Heart left ventricle (tissue), 16 donors: ENCODE results near the gene ENO1. TPM values are rescaled to one million over a fixed set of nuclear protein-coding genes. Genes with fewer than 3 reads are reported as not detected.

ENCODE experiments used
- ATAC-seq, 4 donors: fragments of 200-7000 bp; cut with Tn5 transposase; one replicate each; pipeline ENCODE4 v1.9.1; 2020 to 2022; ENCODE audit warnings: moderate library complexity in 4 of 4, mild to moderate bottlenecking in 3 of 4, moderate number of reproducible peaks in 1 of 4
- DNase-seq, 5 donors: peaks; one replicate each; pipeline ENCODE4 v3.0.0-alpha.2; 2020
- H3K27ac ChIP-seq, 12 donors: fragments of 200-600 bp; sonication (generic) in 4 of 12; one replicate each; pipeline versions ENCODE4 v1.5.0 to v1.8.0; 2016 to 2022; ENCODE audit warnings: mild to moderate bottlenecking in 2 of 12
- H3K27me3 ChIP-seq, 9 donors: fragments of 200-600 bp; sonication (generic) in 2 of 9; one replicate each; pipeline versions ENCODE4 v1.5.1 to v1.8.0; 2016 to 2022; ENCODE audit warnings: mild to moderate bottlenecking in 3 of 9
- H3K36me3 ChIP-seq, 9 donors: fragments of 200-600 bp; sonication (generic) in 2 of 9; one replicate each; pipeline versions ENCODE4 v1.5.0 to v1.8.0; 2018 to 2022; ENCODE audit warnings: mild to moderate bottlenecking in 2 of 9
- H3K4me1 ChIP-seq, 12 donors: fragments of 200-600 bp; sonication (generic) in 4 of 12; one replicate each; pipeline versions ENCODE4 v1.5.0 to v1.8.0; 2016 to 2022; ENCODE audit warnings: mild to moderate bottlenecking in 3 of 12
- H3K4me3 ChIP-seq, 12 donors: fragments of 200-600 bp; sonication (generic) in 4 of 12; one replicate each; pipeline versions ENCODE4 v1.5.0 to v1.8.0; 2017 to 2022; ENCODE audit warnings: mild to moderate bottlenecking in 9 of 12, moderate library complexity in 4 of 12
- H3K9me3 ChIP-seq, 12 donors: fragments of 200-600 bp; sonication (generic) in 4 of 12; one replicate each; pipeline versions ENCODE4 v1.5.0 to v1.8.0; 2016 to 2022; ENCODE audit warnings: mild to moderate bottlenecking in 1 of 12
- POLR2A ChIP-seq, 2 donors: fragments of 450-650 bp; IDR thresholded peaks; one replicate each; pipeline ENCODE4 v1.6.1; 2017; ENCODE audit warnings: antibody characterized with exemption in 2 of 2, mild to moderate bottlenecking in 2 of 2, moderate library complexity in 2 of 2
- WGBS, 4 donors: extraction: QIAGEN DNeasy Blood & Tissue Kit in 2 of 4; methylation state at CpG; one replicate each; pipeline versions ENCODE4 v1.1.5 to v1.1.7; 2013 to 2018; 5-methylcytosine and 5-hydroxymethylcytosine counted together
- intact Hi-C, 10 donors: fragments of 100-400 bp; cut with DNase I; formaldehyde crosslinking; loops; one replicate each; pipeline versions ENCODE4 v1.11.1 to v1.14.2; 2022
- polyA plus RNA-seq, 2 donors: library from polyadenylated mRNA; stranded (reverse); fragments of 200-250 nt; gene quantifications; one replicate each; pipeline ENCODE4 v1.2.3, GENCODE V29; 2013
- total RNA-seq, 9 donors: library from RNA; depleted of rRNA in 2 of 9; stranded (reverse); fragments of >200 nt in 2 of 9; fragmentation: NEBNext Ultra II Directional in 3 of 9; extraction: Animal tissue kit (Norgen Biotek cat#: 25700) in 3 of 9; gene quantifications; one replicate each; pipeline versions ENCODE4 v1.1.0 to v1.2.4, GENCODE V29; 2016 to 2023
- TF ChIP-seq, protein P1 (sequence below), 12 donors: fragments of 200-600 bp; sonication (generic) in 4 of 12; IDR thresholded peaks; one replicate each; pipeline versions ENCODE4 v1.5.0 to v1.8.0; 2018 to 2022; ENCODE audit warnings: antibody characterized with exemption in 12 of 12, mild to moderate bottlenecking in 5 of 12
- donor health status: ischemic (EF 13 %, LVEDD 7.1; RV severe dilation, severe dysfunction).
- donor health status: healthy with polysubstance abuse.
- donor health status: DM: no; HTN: yes; CAD: no.
- donor health status: DM: no; HTN: no; CAD: no.
- donor health status: ischemic (EF 25% LVEDD 6.9; RV normal size, moderate dysfunction).
- donor health status: ischemic (EF 25% LVEDD 5.7; RV mildly dilated, moderate dysfunction).
- donor health status: healthy.
- donor health status: DM: yes; HTN: yes; CAD: no.
- donor health status: ischemic (EF 35%, LVEDD 5.7; RV mildly dilated, moderate dysfunction).
- donor health status: nonischemic (EF 11% LVEDD 7.7; RV severe dilation, severe dysfunction).
- donor health status: DM: yes; HTN: yes; CAD: no.
- donor health status: PGD.
- donor health status: ischemic (EF 29% LVEDD 5.4; RV normal size, mild dysfunction).
- donor health status: nonischemic (EF 23%, LVEDD 6.1; RV moderate dilation, normal function).

The ENO1 gene
- total and polyA plus RNA-seq, 11 donors = 71.1 to 557 (median 174) TPM

DNA sequence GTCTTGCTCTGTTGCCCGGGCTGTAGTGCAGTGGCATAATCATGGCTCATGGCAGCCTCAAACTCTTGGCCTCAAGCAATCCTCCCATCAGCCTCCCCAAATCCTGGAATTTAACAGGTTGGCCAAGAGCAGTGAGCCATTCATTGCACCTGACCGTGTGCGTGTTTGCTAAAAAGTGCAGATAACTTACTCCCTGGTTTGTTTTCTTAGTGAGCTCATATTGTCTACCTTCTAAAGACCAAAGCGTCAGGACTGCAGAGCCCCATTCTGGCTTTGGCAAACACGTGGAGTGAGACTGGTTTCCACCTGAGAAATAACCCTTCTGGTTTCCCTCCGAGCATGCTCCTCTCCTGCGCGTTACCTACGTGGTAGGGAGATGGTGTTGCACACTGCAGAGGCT, 35.0 kb upstream of the ENO1 start:
- H3K9me3 ChIP-seq = no peaks in the 10 kb centered on the region
- no peak overlapping the region for H3K27ac ChIP-seq
- H3K36me3 ChIP-seq = no peaks in the 10 kb centered on the region
- WGBS, 4 donors = 68 to 93% (median 88%) methylated on average over 6 to 9 of the region's 9 CpGs
- ATAC-seq = no peak
- intact Hi-C loops = loop anchor here in 4 of 10 donors (10.0 kb wide), 4 partner anchors 181 to 581 kb away; no protein-coding TSS in a partner anchor
- H3K4me1 ChIP-seq = peaks cover 0 to 5% (median 0%) of the 10 kb centered on the region in 12 donors
- no peak overlapping the region for H3K4me3 ChIP-seq
- no peaks in the 10 kb centered on the region for H3K27me3 ChIP-seq
- TF ChIP-seq POLR2A (IDR thresholded peaks at IDR 0.05) = no peak
- TF ChIP-seq, protein P1, sequence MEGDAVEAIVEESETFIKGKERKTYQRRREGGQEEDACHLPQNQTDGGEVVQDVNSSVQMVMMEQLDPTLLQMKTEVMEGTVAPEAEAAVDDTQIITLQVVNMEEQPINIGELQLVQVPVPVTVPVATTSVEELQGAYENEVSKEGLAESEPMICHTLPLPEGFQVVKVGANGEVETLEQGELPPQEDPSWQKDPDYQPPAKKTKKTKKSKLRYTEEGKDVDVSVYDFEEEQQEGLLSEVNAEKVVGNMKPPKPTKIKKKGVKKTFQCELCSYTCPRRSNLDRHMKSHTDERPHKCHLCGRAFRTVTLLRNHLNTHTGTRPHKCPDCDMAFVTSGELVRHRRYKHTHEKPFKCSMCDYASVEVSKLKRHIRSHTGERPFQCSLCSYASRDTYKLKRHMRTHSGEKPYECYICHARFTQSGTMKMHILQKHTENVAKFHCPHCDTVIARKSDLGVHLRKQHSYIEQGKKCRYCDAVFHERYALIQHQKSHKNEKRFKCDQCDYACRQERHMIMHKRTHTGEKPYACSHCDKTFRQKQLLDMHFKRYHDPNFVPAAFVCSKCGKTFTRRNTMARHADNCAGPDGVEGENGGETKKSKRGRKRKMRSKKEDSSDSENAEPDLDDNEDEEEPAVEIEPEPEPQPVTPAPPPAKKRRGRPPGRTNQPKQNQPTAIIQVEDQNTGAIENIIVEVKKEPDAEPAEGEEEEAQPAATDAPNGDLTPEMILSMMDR (IDR thresholded peaks at IDR 0.05) = no peak
- DNase-seq = no peak

GRCh38 chr1:8911416-8912309, 33.2 kb upstream of the ENO1 start:
- DNase-seq = no peak
- no peaks in the 10 kb centered on the region for H3K36me3 ChIP-seq
- WGBS, 4 donors = 76 to 90% (median 83%) methylated on average over 7 to 16 of the region's 17 CpGs
- ATAC-seq = no peak
- TF ChIP-seq, protein P1 (IDR thresholded peaks at IDR 0.05) = no peak
- TF ChIP-seq POLR2A (IDR thresholded peaks at IDR 0.05) = no peak
- H3K27me3 ChIP-seq = no peaks in the 10 kb centered on the region
- intact Hi-C loops = loop anchor here in 4 of 10 donors (10.0 kb wide), 4 partner anchors 183 to 583 kb away; no protein-coding TSS in a partner anchor
- H3K9me3 ChIP-seq = no peaks in the 10 kb centered on the region
- no peak overlapping the region for H3K4me3 ChIP-seq
- no peak overlapping the region for H3K27ac ChIP-seq
- H3K4me1 ChIP-seq = no peaks in the 10 kb centered on the region

- DNase-seq = no peak
- no peaks in the 10 kb centered on the region for H3K27me3 ChIP-seq
- WGBS, 4 donors = 72 to 81% (median 78%) methylated on average over 6 of the region's 6 CpGs
- H3K9me3 ChIP-seq = no peaks in the 10 kb centered on the region
- no peak for ATAC-seq
- no peak overlapping the region for H3K4me3 ChIP-seq
- intact Hi-C loops = loop anchor here in 4 of 10 donors (10.0 kb wide), 4 partner anchors 184 to 584 kb away; no protein-coding TSS in a partner anchor
- no peaks in the 10 kb centered on the region for H3K36me3 ChIP-seq
- TF ChIP-seq, protein P1 (IDR thresholded peaks at IDR 0.05) = no peak
- TF ChIP-seq POLR2A (IDR thresholded peaks at IDR 0.05) = no peak
- H3K27ac ChIP-seq = no peak overlapping the region
- H3K4me1 ChIP-seq = peaks cover 0 to under 1% (median 0%) of the 10 kb centered on the region in 12 donors
These were observed 32.4 kb upstream of the ENO1 start for GRCh38 chr1:8910914-8911313.

GRCh38 chr1:8910331-8910730, 31.8 kb upstream of the ENO1 start:
- ATAC-seq = no peak
- H3K4me3 ChIP-seq = no peak overlapping the region
- no peak overlapping the region for H3K27ac ChIP-seq
- H3K4me1 ChIP-seq = peaks cover 0 to 5% (median 0%) of the 10 kb centered on the region in 12 donors
- intact Hi-C loops = loop anchor here in 4 of 10 donors (10.0 kb wide), 4 partner anchors 184 to 584 kb away; no protein-coding TSS in a partner anchor
- H3K36me3 ChIP-seq = no peaks in the 10 kb centered on the region
- H3K27me3 ChIP-seq = no peaks in the 10 kb centered on the region
- TF ChIP-seq POLR2A (IDR thresholded peaks at IDR 0.05) = no peak
- TF ChIP-seq, protein P1 (IDR thresholded peaks at IDR 0.05) = no peak
- H3K9me3 ChIP-seq = no peaks in the 10 kb centered on the region
- 73 to 82% (median 75%) methylated on average over 3 of the region's 3 CpGs for WGBS, 4 donors
- no peak for DNase-seq
